K562 (cell line): ENCODE results near the gene COQ8B. TPM values are rescaled to one million over a fixed set of nuclear protein-coding genes. Genes with fewer than 3 reads are reported as not detected.

Source experiments
- ARID2 ChIP-seq: fragments of 450-650 bp; IDR thresholded peaks from 2 replicates; pipeline ENCODE4 v1.6.1; 2017; ENCODE audit warnings: antibody characterized with exemption, mild to moderate bottlenecking
- CBFA2T2 ChIP-seq: fragments of 450-650 bp; conservative IDR thresholded peaks from 2 replicates; pipeline ENCODE4 v1.6.1; 2017; ENCODE audit warnings: mild to moderate bottlenecking
- CBX1 ChIP-seq: sonication (generic); IDR thresholded peaks from 2 replicates; pipeline ENCODE4 v1.6.1; 2016; ENCODE audit warnings: antibody characterized with exemption, low read depth, mild to moderate bottlenecking
- CHD7 ChIP-seq: fragments of 200-600 bp; sonication (generic); IDR thresholded peaks from one replicate; pipeline ENCODE4 v1.6.1; 2012; ENCODE audit warnings: mild to moderate bottlenecking, low read depth, low read length, inconsistent platforms
- ELF4 ChIP-seq: fragments of 450-650 bp; formaldehyde crosslinking; IDR thresholded peaks from 2 replicates; pipeline ENCODE4 v1.4.0; 2022; ENCODE audit warnings: missing genetic modification characterization
- NFIC ChIP-seq: fragments of 450-650 bp; IDR thresholded peaks from 2 replicates; pipeline ENCODE4 v1.6.1; 2017; ENCODE audit warnings: mild to moderate bottlenecking, inconsistent platforms
- NFYB ChIP-seq: IDR thresholded peaks from 2 replicates; pipeline ENCODE4 v1.6.1; 2011; ENCODE audit warnings: mild to moderate bottlenecking, moderate library complexity; ENCODE audit not compliant: insufficient read length; ENCODE audit errors: extremely low read depth
- RCOR1 ChIP-seq, 2 experiments: IDR thresholded peaks; 2 replicates each; pipeline ENCODE4 v1.6.1; 2012; ENCODE audit warnings: low read depth in 2 of 2, low read length in 2 of 2, borderline replicate concordance in 1 of 2, improper control_type of control experiment in 1 of 2
- RNF2 ChIP-seq: sonication (generic); IDR thresholded peaks from 2 replicates; pipeline ENCODE4 v1.6.1; 2016
- SMC3 ChIP-seq: conservative IDR thresholded peaks from 2 replicates; pipeline ENCODE4 v1.6.1; 2011; ENCODE audit warnings: low read depth, low read length, improper control_type of control experiment; ENCODE audit not compliant: insufficient read depth
- SP1 ChIP-seq: sonication (generic); formaldehyde crosslinking; IDR thresholded peaks from 2 replicates; pipeline ENCODE4 v1.8.1; 2022; ENCODE audit warnings: mild to moderate bottlenecking, missing genetic modification reagents
- ZBTB5 ChIP-seq: fragments of 450-650 bp; IDR thresholded peaks from 2 replicates; pipeline ENCODE4 v1.6.1; 2017; ENCODE audit warnings: antibody characterized with exemption
- ZNF263 ChIP-seq: sonication (generic); formaldehyde crosslinking; IDR thresholded peaks from 2 replicates; pipeline ENCODE4 v1.8.0; 2022; ENCODE audit warnings: mild to moderate bottlenecking, missing genetic modification reagents, borderline replicate concordance
- ZNF41 ChIP-seq: fragments of 250-450 bp; sonication (Bioruptor Pico); conservative IDR thresholded peaks from 2 replicates; pipeline ENCODE4 v1.4.0; 2020; ENCODE audit warnings: mild to moderate bottlenecking
- polyA plus RNA-seq, 8 experiments: library from polyadenylated mRNA; depleted of rRNA in 4 of 8; stranded (reverse) in 5 of 8; unstranded in 3 of 8; fragments of >200 nt; fragmentation: Nextera tagmentation in 2 of 8; fragmentation: Illumina TruSeq in 1 of 8; extraction: Ambion mirVana in 2 of 8; extraction: Trizol in 1 of 8; gene quantifications; 2 replicates each; pipeline versions ENCODE4 v1.2.1 to v1.2.3, GENCODE V29; 2011 to 2014; ENCODE audit warnings: inconsistent platforms in 1 of 8, missing spikeins in 1 of 8
- total RNA-seq, 7 experiments: library from RNA; depleted of rRNA in 6 of 7; stranded (reverse); fragments of >200 nt in 6 of 7; fragmentation: Illumina TruSeq in 2 of 7; extraction: Trizol in 2 of 7; gene quantifications; 2 replicates each; pipeline versions ENCODE4 v1.2.1 to v1.2.3, GENCODE V29; 2011 to 2021; ENCODE audit warnings: low replicate concordance in 1 of 7

COQ8B gene
- total and polyA plus RNA-seq, 9 of the 15 experiments (the other 6 are each of a cell fraction or from before 2014, with no cell fraction given): 0.41 to 32.3 (median 12.9) TPM

GRCh38 chr19:40716482-40717324 lies at the start of gene COQ8B, which contains the start of gene ITPKC (continued):
- TF ChIP-seq ZNF263 (CRISPR knock-in tag): peak; percentile 58; the same call in 1 of the 2 replicates
- no peak for TF ChIP-seq SMC3
- TF ChIP-seq RCOR1 (IDR thresholded peaks at IDR 0.05; ENCODE audit: borderline replicate concordance in 1 of 2, low read depth in 2 of 2, low read length in 2 of 2): no peak; a peak in 1 of 4 replicates
- TF ChIP-seq NFIC: no peak
- no peak for TF ChIP-seq CBX1
- no peak for TF ChIP-seq RNF2
- no peak for TF ChIP-seq ELF4 (CRISPR knock-in tag)
- no peak for TF ChIP-seq CHD7
- no peak for TF ChIP-seq ARID2
- no peak for TF ChIP-seq ZBTB5
- TF ChIP-seq CBFA2T2: no peak
- TF ChIP-seq ZNF41: no peak
- TF ChIP-seq NFYB: no peak
- peak; percentile 89 for TF ChIP-seq SP1 (CRISPR knock-in tag)
